ENCODE measurements around the gene NAB2. TPM values are rescaled to one million over a fixed set of nuclear protein-coding genes. Genes with fewer than 3 reads are reported as not detected.

The NAB2 gene
- polyA plus RNA-seq, 1 experiment = 50.2 TPM

- ChIA-PET CTCF (interaction anchor here (0.9 to 18.2 kb wide), 5 partner anchors 14 to 108 kb away, joined by 3 to 357 read pairs (median 12); partner anchors contain the start of gene STAT6), POLR2A (no interaction called here)
- H3K36me3 ChIP-seq (ENCODE audit: control insufficient read depth, insufficient read depth, low read length) = peaks cover 8% of the 10 kb centered on the region
- TF ChIP-seq, protein P1, sequence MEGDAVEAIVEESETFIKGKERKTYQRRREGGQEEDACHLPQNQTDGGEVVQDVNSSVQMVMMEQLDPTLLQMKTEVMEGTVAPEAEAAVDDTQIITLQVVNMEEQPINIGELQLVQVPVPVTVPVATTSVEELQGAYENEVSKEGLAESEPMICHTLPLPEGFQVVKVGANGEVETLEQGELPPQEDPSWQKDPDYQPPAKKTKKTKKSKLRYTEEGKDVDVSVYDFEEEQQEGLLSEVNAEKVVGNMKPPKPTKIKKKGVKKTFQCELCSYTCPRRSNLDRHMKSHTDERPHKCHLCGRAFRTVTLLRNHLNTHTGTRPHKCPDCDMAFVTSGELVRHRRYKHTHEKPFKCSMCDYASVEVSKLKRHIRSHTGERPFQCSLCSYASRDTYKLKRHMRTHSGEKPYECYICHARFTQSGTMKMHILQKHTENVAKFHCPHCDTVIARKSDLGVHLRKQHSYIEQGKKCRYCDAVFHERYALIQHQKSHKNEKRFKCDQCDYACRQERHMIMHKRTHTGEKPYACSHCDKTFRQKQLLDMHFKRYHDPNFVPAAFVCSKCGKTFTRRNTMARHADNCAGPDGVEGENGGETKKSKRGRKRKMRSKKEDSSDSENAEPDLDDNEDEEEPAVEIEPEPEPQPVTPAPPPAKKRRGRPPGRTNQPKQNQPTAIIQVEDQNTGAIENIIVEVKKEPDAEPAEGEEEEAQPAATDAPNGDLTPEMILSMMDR (IDR thresholded peaks at IDR 0.05; ENCODE audit: insufficient read depth, low read depth, low read length) = no peak
- H3K4me3 ChIP-seq (ENCODE audit: low read depth, low read length) = peak overlapping the region; percentile 96
- no peaks in the 10 kb centered on the region for H3K27me3 ChIP-seq (ENCODE audit: control insufficient read depth, insufficient read depth, low read length)
- DNase-seq (ENCODE audit: low read depth) = no peak
Measured at GRCh38 chr12:57130941-57131340, 42.0 kb downstream of the NAB2 start.

DNA sequence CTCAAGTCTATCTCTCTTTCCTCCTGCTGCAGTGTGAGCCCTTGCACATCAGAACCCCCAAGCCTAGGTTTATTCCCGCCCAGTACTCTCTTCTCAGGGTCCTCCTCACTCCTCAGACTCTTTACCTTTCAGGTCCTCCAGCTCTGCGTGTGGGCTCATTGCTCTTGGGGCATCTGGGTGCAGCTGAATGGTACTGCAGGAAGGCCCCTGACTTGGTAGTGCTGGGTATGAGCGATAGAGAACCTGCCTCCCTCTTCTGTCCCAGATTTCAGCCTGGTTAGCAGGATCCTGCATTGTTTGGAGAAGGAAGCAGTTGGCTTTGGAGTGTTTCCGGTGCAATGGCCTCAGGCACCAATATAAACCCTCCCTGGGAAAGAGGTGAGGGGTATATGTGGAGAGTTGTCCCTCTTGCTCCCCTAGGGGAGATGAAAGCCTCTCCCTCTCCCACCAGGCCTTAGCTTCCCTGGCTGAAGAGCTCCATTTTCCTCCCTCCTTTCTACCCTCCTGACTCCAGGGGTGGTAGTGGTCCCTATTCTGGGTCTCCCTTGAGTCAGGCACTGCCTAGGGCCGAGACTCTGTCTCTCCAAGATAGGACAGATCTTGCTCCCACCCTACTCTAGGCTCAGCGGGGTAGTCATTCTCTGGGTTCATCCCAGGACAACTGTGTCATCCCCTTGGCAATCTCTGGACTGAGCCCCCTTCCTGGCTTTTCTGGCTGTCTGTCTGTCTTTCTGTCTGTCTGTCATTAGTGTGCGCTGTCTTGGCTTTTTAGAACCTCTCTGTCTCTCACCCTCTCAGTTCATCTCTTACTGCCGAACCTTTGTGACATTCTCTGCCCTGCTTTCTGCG is 43.2 kb downstream of the NAB2 start:
- Histone ChIP-seq H3K27me3 (ENCODE audit: control insufficient read depth, insufficient read depth, low read length) (no peaks in the 10 kb centered on the region), H3K4me3 (ENCODE audit: low read depth, low read length) (peak overlapping the region; percentile 96), H3K36me3 (ENCODE audit: control insufficient read depth, insufficient read depth, low read length) (peaks cover 8% of the 10 kb centered on the region)
- DNase-seq (ENCODE audit: low read depth) = no peak
- ChIA-PET CTCF (interaction anchor here (0.6 to 18.2 kb wide), 5 partner anchors 10 to 111 kb away, joined by 3 to 357 read pairs (median 3); partner anchors contain the start of gene STAT6), POLR2A (interaction anchor here (0.6 to 1.1 kb wide), 3 partner anchors 17 to 58 kb away, joined by 4 to 9 read pairs (median 6); no protein-coding TSS in a partner anchor)
- TF ChIP-seq, protein P1 (IDR thresholded peaks at IDR 0.05; ENCODE audit: insufficient read depth, low read depth, low read length) = no peak

DNA sequence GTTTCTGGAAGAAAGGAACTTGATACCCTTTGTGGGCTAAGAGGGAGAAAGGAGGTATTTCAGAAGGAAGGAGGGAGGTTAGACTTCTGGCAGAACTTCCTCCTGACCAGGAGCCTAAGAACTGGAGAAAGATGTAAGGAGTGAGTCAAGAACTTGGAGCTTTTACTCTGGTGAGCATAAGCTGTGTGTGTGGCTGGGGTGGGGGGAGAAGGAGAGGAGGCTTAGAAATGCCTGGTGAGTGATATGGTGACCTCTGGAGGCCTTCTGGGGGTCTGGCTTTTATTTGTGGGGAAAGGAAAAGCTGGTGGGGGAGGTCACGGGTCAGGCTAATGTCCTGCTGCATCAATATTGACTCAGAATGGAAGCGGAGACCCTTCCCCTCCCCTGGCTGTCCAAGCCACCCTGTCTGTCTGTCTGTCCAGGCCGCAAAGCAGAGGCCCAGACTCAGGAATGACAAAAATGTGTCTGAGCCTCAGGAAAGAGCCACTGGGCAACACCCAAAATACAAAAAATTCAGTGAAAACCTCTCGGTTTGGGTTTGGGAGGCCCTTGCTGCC is 44.2 kb downstream of the NAB2 start:
- ChIA-PET POLR2A (interaction anchor here (0.6 to 1.1 kb wide), 4 partner anchors 16 to 59 kb away, joined by 3 to 9 read pairs (median 4); no protein-coding TSS in a partner anchor), CTCF (interaction anchor here (0.6 to 18.2 kb wide), 5 partner anchors 21 to 326 kb away, joined by 3 to 357 read pairs (median 3); partner anchors contain the start of gene GLI1)
- Histone ChIP-seq H3K36me3 (ENCODE audit: control insufficient read depth, insufficient read depth, low read length) (peaks cover 8% of the 10 kb centered on the region), H3K4me3 (ENCODE audit: low read depth, low read length) (peak overlapping the region; percentile 96), H3K27me3 (ENCODE audit: control insufficient read depth, insufficient read depth, low read length) (no peaks in the 10 kb centered on the region)
- no peak for DNase-seq (ENCODE audit: low read depth)
- TF ChIP-seq, protein P1 (IDR thresholded peaks at IDR 0.05; ENCODE audit: insufficient read depth, low read depth, low read length) = no peak

GRCh38 chr12:57133916-57134315 is 45.0 kb downstream of the NAB2 start:
- no peak for DNase-seq (ENCODE audit: low read depth)
- Histone ChIP-seq H3K4me3 (ENCODE audit: low read depth, low read length) (peak overlapping the region; percentile 7; the same call in 1 of the 2 replicates), H3K36me3 (ENCODE audit: control insufficient read depth, insufficient read depth, low read length) (peaks cover 8% of the 10 kb centered on the region), H3K27me3 (ENCODE audit: control insufficient read depth, insufficient read depth, low read length) (no peaks in the 10 kb centered on the region)
- ChIA-PET POLR2A (interaction anchor here (0.6 kb wide), 1 partner anchor 25 kb away, joined by 4 read pairs; no protein-coding TSS in a partner anchor), CTCF (interaction anchor here (0.8 to 18.2 kb wide), 4 partner anchors 11 to 325 kb away, joined by 3 to 357 read pairs (median 4); partner anchors contain the start of gene GLI1)
- TF ChIP-seq, protein P1 (IDR thresholded peaks at IDR 0.05; ENCODE audit: insufficient read depth, low read depth, low read length) = no peak

- H3K4me3 ChIP-seq (ENCODE audit: low read depth, low read length) = no peak overlapping the region
- POLR2A ChIA-PET = interaction anchor here (0.6 kb wide), 3 partner anchors 24 to 877 kb away, joined by 4 to 20 read pairs (median 11); partner anchors contain the start of genes ANKRD52 and STAT6
- H3K27me3 ChIP-seq (ENCODE audit: control insufficient read depth, insufficient read depth, low read length) = no peaks in the 10 kb centered on the region
- peaks cover 15% of the 10 kb centered on the region for H3K36me3 ChIP-seq (ENCODE audit: control insufficient read depth, insufficient read depth, low read length)
- no peak for DNase-seq (ENCODE audit: low read depth)
- TF ChIP-seq, protein P1 (IDR thresholded peaks at IDR 0.05; ENCODE audit: insufficient read depth, low read depth, low read length) = no peak
- CTCF ChIA-PET = interaction anchor here (0.6 to 2.1 kb wide), 8 partner anchors 11 to 104 kb away, joined by 3 to 8 read pairs (median 4); no protein-coding TSS in a partner anchor
Measured at GRCh38 chr12:57134949-57135348, 46.0 kb downstream of the NAB2 start.

Measured in BJ (cell line).